HCT116 (cell line): ENCODE results near the gene MLLT3. TPM values are rescaled to one million over a fixed set of nuclear protein-coding genes. Genes with fewer than 3 reads are reported as not detected.

Experiments
- ATAC-seq: fragments of 200-7000 bp; cut with Tn5 transposase; 2 replicates; pipeline ENCODE4 v1.9.1; 2020; ENCODE audit warnings: mild to moderate bottlenecking, moderate library complexity
- BruUV-seq: library from RNA; stranded (reverse); fragments of 400-500 nt; replicated peaks from 2 replicates; lab custom pipeline; 2021; lab: Mats Ljungman, UMichigan
- CTCF ChIA-PET: fragments of 300-600 bp; sonication (Branson Sonifier 250); formaldehyde crosslinking; loops from one replicate; lab custom pipeline; 2021; ENCODE audit warnings: antibody characterized with exemption; lab: Charles Lee
- POLR2A ChIA-PET: fragments of 300-600, 350-600 bp; sonication (Branson Sonifier 250); formaldehyde crosslinking; loops from one replicate; lab custom pipeline; 2021; ENCODE audit warnings: antibody characterized with exemption; lab: Charles Lee
- RAD21 ChIA-PET, 2 experiments: fragments of 300-600 bp; sonication (Branson Sonifier 250); formaldehyde crosslinking; loops; one replicate each; lab custom pipeline; 2023; ENCODE audit warnings: low total read pairs in 2 of 2; ENCODE audit not compliant: uncharacterized antibody in 2 of 2, unreplicated experiment in 2 of 2, low non-redundant PET in 1 of 2; lab: Charles Lee
- DNase-seq: peaks from one replicate; pipeline ENCODE4 v3.0.0-alpha.2; 2010; ENCODE audit warnings: low read depth, low spot score
- H2AFZ ChIP-seq: fragments of 200-600 bp; shearing (Covaris generic), sonication (generic); 2 replicates; pipeline ENCODE4 v1.6.1; 2017; ENCODE audit warnings: low read depth, mixed run types, mixed read lengths, antibody characterized with exemption, low read length; ENCODE audit not compliant: poor library complexity, severe bottlenecking
- H3K27ac ChIP-seq: 2 replicates; pipeline ENCODE4 v1.5.1; 2012; ENCODE audit warnings: low read depth, low read length
- H3K27me3 ChIP-seq: fragments of 200-600 bp; sonication (generic); 2 replicates; pipeline ENCODE4 v1.6.1; 2016; ENCODE audit warnings: mixed run types, low read length, mixed read lengths; ENCODE audit not compliant: insufficient read depth
- H3K36me3 ChIP-seq, 2 experiments: fragments of 200-500 bp in 1 of 2; fragments of 200-600 bp in 1 of 2; sonication (Bioruptor generic) in 1 of 2; sonication (generic) in 1 of 2; 2 replicates each; pipeline versions ENCODE4 v1.5.1 to v1.6.1; 2014 to 2016; ENCODE audit warnings: low read length in 2 of 2, inconsistent platforms in 1 of 2, mixed read lengths in 1 of 2, mixed run types in 1 of 2; ENCODE audit not compliant: insufficient read depth in 2 of 2, control insufficient read depth in 1 of 2
- H3K4me1 ChIP-seq, 2 experiments: fragments of 200-600 bp in 1 of 2; sonication (generic) in 1 of 2; 2 replicates each; pipeline versions ENCODE4 v1.5.1 to v1.6.1; 2012 to 2017; ENCODE audit warnings: low read length in 2 of 2, inconsistent platforms in 1 of 2, mild to moderate bottlenecking in 1 of 2, mixed read lengths in 1 of 2, mixed run types in 1 of 2, moderate library complexity in 1 of 2; ENCODE audit not compliant: insufficient read depth in 2 of 2, control insufficient read depth in 1 of 2
- H3K4me2 ChIP-seq: fragments of 200-600 bp; sonication (generic); 2 replicates; pipeline ENCODE4 v1.6.1; 2017; ENCODE audit warnings: mixed run types, low read length, mixed read lengths
- H3K4me3 ChIP-seq, 2 experiments: fragments of 200-600 bp in 1 of 2; sonication (generic) in 1 of 2; replicated peaks in 1 of 2; 2 replicates each; pipeline ENCODE4 v1.5.1; 2011 to 2016; ENCODE audit warnings: low read length in 2 of 2, control low read depth in 1 of 2, low read depth in 1 of 2, mild to moderate bottlenecking in 1 of 2, mixed read lengths in 1 of 2, mixed run types in 1 of 2
- H3K79me2 ChIP-seq: fragments of 200-600 bp; sonication (generic); 2 replicates; pipeline ENCODE4 v1.6.1; 2017; ENCODE audit warnings: mild to moderate bottlenecking, mixed run types, low read length, moderate library complexity, mixed read lengths; ENCODE audit not compliant: insufficient read depth
- H3K9ac ChIP-seq: fragments of 200-600 bp; sonication (generic); 2 replicates; pipeline ENCODE4 v1.6.1; 2016; ENCODE audit warnings: low read length, mixed read lengths
- H3K9me2 ChIP-seq: fragments of 200-600 bp; sonication (generic), shearing (Covaris generic); 2 replicates; pipeline ENCODE4 v1.6.1; 2017; ENCODE audit warnings: mixed run types, mild to moderate bottlenecking, moderate library complexity; ENCODE audit not compliant: insufficient read depth
- H3K9me3 ChIP-seq, 2 experiments: fragments of 200-500 bp in 1 of 2; fragments of 200-600 bp in 1 of 2; sonication (Bioruptor generic) in 1 of 2; sonication (generic) in 1 of 2; 2 replicates each; pipeline ENCODE4 v1.6.1; 2014 to 2017; ENCODE audit warnings: low read length in 2 of 2, mixed read lengths in 2 of 2, inconsistent platforms in 1 of 2, low read depth in 1 of 2, mild to moderate bottlenecking in 1 of 2, mixed run types in 1 of 2, moderate library complexity in 1 of 2; ENCODE audit not compliant: control insufficient read depth in 1 of 2, insufficient read depth in 1 of 2
- H4K20me1 ChIP-seq: fragments of 200-600 bp; sonication (generic), shearing (Covaris generic); 2 replicates; pipeline ENCODE4 v1.6.1; 2017; ENCODE audit warnings: mixed run types, mild to moderate bottlenecking, moderate library complexity; ENCODE audit not compliant: insufficient read depth
- ATF3 ChIP-seq: IDR thresholded peaks from 2 replicates; pipeline ENCODE4 v1.6.1; 2012
- CBX3 ChIP-seq: IDR thresholded peaks from 2 replicates; pipeline ENCODE4 v1.6.1; 2012; ENCODE audit warnings: low read depth
- CEBPB ChIP-seq: IDR thresholded peaks from 2 replicates; pipeline ENCODE4 v1.6.1; 2012; ENCODE audit warnings: low read depth
- CTCF ChIP-seq, 3 experiments: fragments of 200-600 bp in 1 of 3; sonication (generic) in 1 of 3; IDR thresholded peaks in 2 of 3; conservative IDR thresholded peaks in 1 of 3; 2 replicates each; pipeline ENCODE4 v1.5.1; 2012 to 2017; ENCODE audit warnings: low read depth in 2 of 3, low read length in 2 of 3, antibody characterized with exemption in 1 of 3, borderline replicate concordance in 1 of 3, control low read depth in 1 of 3, mild to moderate bottlenecking in 1 of 3, mixed read lengths in 1 of 3, mixed run types in 1 of 3, moderate library complexity in 1 of 3; ENCODE audit not compliant: insufficient read depth in 1 of 3
- EGR1 ChIP-seq: IDR thresholded peaks from 2 replicates; pipeline ENCODE4 v1.6.1; 2012; ENCODE audit warnings: low read depth
- ELF1 ChIP-seq: IDR thresholded peaks from 2 replicates; pipeline ENCODE4 v1.6.1; 2012; ENCODE audit warnings: low read depth, borderline replicate concordance
- EZH2phosphoT487 ChIP-seq: fragments of 200-600 bp; IDR thresholded peaks from 2 replicates; pipeline ENCODE4 v1.6.1; 2018; ENCODE audit warnings: antibody characterized with exemption, borderline replicate concordance
- JUND ChIP-seq: IDR thresholded peaks from 2 replicates; pipeline ENCODE4 v1.6.1; 2012
- MAX ChIP-seq: IDR thresholded peaks from 2 replicates; pipeline ENCODE4 v1.6.1; 2012
- POLR2A ChIP-seq: IDR thresholded peaks from 2 replicates; pipeline ENCODE4 v1.7.0; 2011; ENCODE audit warnings: borderline replicate concordance; ENCODE audit not compliant: insufficient read depth, insufficient read length; ENCODE audit errors: extremely low read depth
- POLR2AphosphoS5 ChIP-seq: IDR thresholded peaks from 2 replicates; pipeline ENCODE4 v1.6.1; 2011; ENCODE audit warnings: mild to moderate bottlenecking, low read depth, low read length, moderate library complexity
- RAD21 ChIP-seq: IDR thresholded peaks from 2 replicates; pipeline ENCODE4 v1.6.1; 2012; ENCODE audit warnings: low read depth, mild to moderate bottlenecking
- REST ChIP-seq: IDR thresholded peaks from 2 replicates; pipeline ENCODE4 v1.6.1; 2012; ENCODE audit warnings: low read depth
- SIN3A ChIP-seq: IDR thresholded peaks from 2 replicates; pipeline ENCODE4 v1.6.1; 2012; ENCODE audit warnings: low read depth
- SRF ChIP-seq: IDR thresholded peaks from 2 replicates; pipeline ENCODE4 v1.6.1; 2012; ENCODE audit warnings: low read depth
- YY1 ChIP-seq: IDR thresholded peaks from 2 replicates; pipeline ENCODE4 v1.6.1; 2011; ENCODE audit warnings: low read length, low read depth, moderate library complexity, mild to moderate bottlenecking; ENCODE audit not compliant: insufficient replicate concordance; ENCODE audit errors: extremely low read depth
- ZBTB33 ChIP-seq: IDR thresholded peaks from 2 replicates; pipeline ENCODE4 v1.6.1; 2011; ENCODE audit warnings: mild to moderate bottlenecking, low read length, moderate library complexity; ENCODE audit not compliant: insufficient replicate concordance; ENCODE audit errors: extremely low read depth
- ZFX ChIP-seq: fragments of 450-650 bp; IDR thresholded peaks from 2 replicates; pipeline ENCODE4 v1.6.1; 2017
- intact Hi-C: fragments of 100-400 bp; cut with micrococcal nuclease; formaldehyde crosslinking; loops from 2 replicates; pipeline ENCODE4 v1.10.0; 2022
- total RNA-seq: library from RNA; stranded (reverse); gene quantifications from one replicate; pipeline ENCODE4 v1.2.1, GENCODE V29; 2021; ENCODE audit not compliant: unreplicated experiment

MLLT3 gene
- total RNA-seq, 1 experiment from 2014 or later: 4.3 TPM

- ATAC-seq: no peak
- no peaks in the 10 kb centered on the region for H3K4me1 ChIP-seq
- H3K9me3 ChIP-seq: no peaks in the 10 kb centered on the region
- no peaks in the 10 kb centered on the region for H3K9me2 ChIP-seq
- TF ChIP-seq SIN3A: no peak
- no peak for TF ChIP-seq YY1
- no peak for TF ChIP-seq EZH2phosphoT487
- TF ChIP-seq ZFX: no peak
- TF ChIP-seq CBX3: no peak
- no peak for TF ChIP-seq CTCF (IDR thresholded peaks at IDR 0.05 in 2 of 3, conservative IDR thresholded peaks at IDR 0.05 in 1 of 3; ENCODE audit: borderline replicate concordance in 1 of 3, insufficient read depth in 1 of 3, low read depth in 2 of 3, low read length in 2 of 3)
- no peak for TF ChIP-seq JUND
- no peak for TF ChIP-seq POLR2A
- TF ChIP-seq ATF3: no peak
- TF ChIP-seq ELF1: no peak
- TF ChIP-seq REST: no peak
- no peak for TF ChIP-seq MAX
- no peak for TF ChIP-seq RAD21
- TF ChIP-seq POLR2AphosphoS5: no peak
- TF ChIP-seq ZBTB33: no peak
- TF ChIP-seq EGR1: no peak
- TF ChIP-seq CEBPB: no peak
- TF ChIP-seq SRF: no peak
- BruUV-seq: no TSS peak
- H3K27me3 ChIP-seq: 0 out of 2 replicates have a peak, but pooled peaks cover 15% of the 10 kb centered on the region
- no peaks in the 10 kb centered on the region for H3K79me2 ChIP-seq
- DNase-seq: no peak
- no peak overlapping the region for H2AFZ ChIP-seq
- no peak overlapping the region for H3K9ac ChIP-seq
- no peaks in the 10 kb centered on the region for H3K36me3 ChIP-seq
- intact Hi-C loops: no loop called here
- no peaks in the 10 kb centered on the region; the same call in 1 of the 2 replicates for H4K20me1 ChIP-seq
- no peak overlapping the region for H3K27ac ChIP-seq
- POLR2A ChIA-PET: no interaction called here
- RAD21 ChIA-PET: no interaction called here
- no peak overlapping the region for H3K4me2 ChIP-seq
- no peak overlapping the region for H3K4me3 ChIP-seq
- CTCF ChIA-PET: no interaction called here
Observed at GRCh38 chr9:20380546-20380945, 241.8 kb downstream of the MLLT3 start.
